ENCODE results near the gene PARD3.

The PARD3 gene

GRCh38 chr10:34092891-34093290, 722.2 kb downstream of the PARD3 start:
- ATAC-seq (replicated peaks) = no peak
- H3K4me1 Mint-ChIP-seq (ENCODE audit: low read depth in 2 of 2) = no peaks in the 10 kb centered on the region
- no peak overlapping the region for H3K27ac Mint-ChIP-seq
- peaks cover 0 to 2% of the 10 kb centered on the region in 2 donors for H3K9me3 Mint-ChIP-seq
- H3K27me3 Mint-ChIP-seq = no peaks in the 10 kb centered on the region
- no peak overlapping the region for H3K4me3 Mint-ChIP-seq
- DNase-seq = no peak
- H3K36me3 Mint-ChIP-seq (ENCODE audit: insufficient read depth) = no peaks in the 10 kb centered on the region

GRCh38 chr10:34091635-34092195, 723.4 kb downstream of the PARD3 start:
- Mint-ChIP-seq H3K9me3 (peaks cover 0 to 4% of the 10 kb centered on the region in 2 donors), H3K4me1 (ENCODE audit: low read depth in 2 of 2) (no peaks in the 10 kb centered on the region), H3K4me3 (no peak overlapping the region), H3K27me3 (no peaks in the 10 kb centered on the region), H3K27ac (no peak overlapping the region), H3K36me3 (ENCODE audit: insufficient read depth) (no peaks in the 10 kb centered on the region)
- ATAC-seq (replicated peaks) = no peak
- no peak for DNase-seq

GRCh38 chr10:34089253-34089652, 725.8 kb downstream of the PARD3 start:
- no peak overlapping the region for H3K27ac Mint-ChIP-seq
- H3K4me3 Mint-ChIP-seq = no peak overlapping the region
- no peaks in the 10 kb centered on the region for H3K36me3 Mint-ChIP-seq (ENCODE audit: insufficient read depth)
- no peaks in the 10 kb centered on the region for H3K27me3 Mint-ChIP-seq
- DNase-seq (no peak), ATAC-seq (replicated peaks) (no peak)
- H3K9me3 Mint-ChIP-seq = peaks cover 0 to 4% of the 10 kb centered on the region in 2 donors
- no peaks in the 10 kb centered on the region for H3K4me1 Mint-ChIP-seq (ENCODE audit: low read depth in 2 of 2)

GRCh38 chr10:34088208-34088794, 726.8 kb downstream of the PARD3 start:
- no peak for ATAC-seq (replicated peaks)
- Mint-ChIP-seq H3K36me3 (ENCODE audit: insufficient read depth) (no peaks in the 10 kb centered on the region), H3K27me3 (no peaks in the 10 kb centered on the region), H3K27ac (no peak overlapping the region), H3K9me3 (peaks cover 0 to 6% of the 10 kb centered on the region in 2 donors), H3K4me1 (ENCODE audit: low read depth in 2 of 2) (no peaks in the 10 kb centered on the region), H3K4me3 (no peak overlapping the region)
- no peak for DNase-seq

GRCh38 chr10:34087095-34087418, 728.0 kb downstream of the PARD3 start:
- ATAC-seq (replicated peaks) (no peak), DNase-seq (no peak)
- no peak overlapping the region for H3K27ac Mint-ChIP-seq
- peaks cover 0 to 6% of the 10 kb centered on the region in 2 donors for H3K9me3 Mint-ChIP-seq
- no peaks in the 10 kb centered on the region for H3K36me3 Mint-ChIP-seq (ENCODE audit: insufficient read depth)
- no peak overlapping the region for H3K4me3 Mint-ChIP-seq
- no peaks in the 10 kb centered on the region for H3K4me1 Mint-ChIP-seq (ENCODE audit: low read depth in 2 of 2)
- no peaks in the 10 kb centered on the region for H3K27me3 Mint-ChIP-seq

- Mint-ChIP-seq H3K4me3 (no peak overlapping the region), H3K27me3 (peaks cover 0 to 7% of the 10 kb centered on the region in 2 donors)
- no peak for ATAC-seq (replicated peaks)
Measured at GRCh38 chr10:34083567-34083966, 731.5 kb downstream of the PARD3 start.

GRCh38 chr10:34081948-34082347, 733.1 kb downstream of the PARD3 start:
- Mint-ChIP-seq H3K4me1 (ENCODE audit: low read depth in 2 of 2) (no peaks in the 10 kb centered on the region), H3K27ac (no peak overlapping the region), H3K4me3 (no peak overlapping the region), H3K27me3 (peaks cover 0 to 7% of the 10 kb centered on the region in 2 donors), H3K9me3 (peaks cover 4 to 7% of the 10 kb centered on the region in 2 donors), H3K36me3 (ENCODE audit: insufficient read depth) (no peaks in the 10 kb centered on the region)
- ATAC-seq (replicated peaks) = no peak
- DNase-seq = no peak

More at GRCh38 chr10:34083567-34083966, 731.5 kb downstream of the PARD3 start:
- peaks cover 6 to 7% of the 10 kb centered on the region in 2 donors for H3K9me3 Mint-ChIP-seq
- no peaks in the 10 kb centered on the region for H3K4me1 Mint-ChIP-seq (ENCODE audit: low read depth in 2 of 2)
- H3K27ac Mint-ChIP-seq = no peak overlapping the region
- H3K36me3 Mint-ChIP-seq (ENCODE audit: insufficient read depth) = no peaks in the 10 kb centered on the region
- no peak for DNase-seq

GRCh38 chr10:34081347-34081743, 733.8 kb downstream of the PARD3 start:
- Mint-ChIP-seq H3K27me3 (peaks cover 0 to 7% of the 10 kb centered on the region in 2 donors), H3K4me1 (ENCODE audit: low read depth in 2 of 2) (no peaks in the 10 kb centered on the region), H3K27ac (no peak overlapping the region), H3K36me3 (ENCODE audit: insufficient read depth) (no peaks in the 10 kb centered on the region), H3K4me3 (no peak overlapping the region), H3K9me3 (peaks cover 4 to 7% of the 10 kb centered on the region in 2 donors)
- DNase-seq = no peak
- no peak for ATAC-seq (replicated peaks)

GRCh38 chr10:34080485-34081346, 734.4 kb downstream of the PARD3 start:
- no peak overlapping the region for H3K4me3 Mint-ChIP-seq
- no peak for DNase-seq
- peaks cover 4 to 7% of the 10 kb centered on the region in 2 donors for H3K9me3 Mint-ChIP-seq
- H3K27me3 Mint-ChIP-seq = peaks cover 0 to 7% of the 10 kb centered on the region in 2 donors
- no peak for ATAC-seq (replicated peaks)
- no peaks in the 10 kb centered on the region for H3K36me3 Mint-ChIP-seq (ENCODE audit: insufficient read depth)
- no peaks in the 10 kb centered on the region for H3K4me1 Mint-ChIP-seq (ENCODE audit: low read depth in 2 of 2)
- H3K27ac Mint-ChIP-seq = no peak overlapping the region

GRCh38 chr10:34079702-34080484, 735.2 kb downstream of the PARD3 start:
- ATAC-seq (replicated peaks) (no peak), DNase-seq (no peak)
- no peak overlapping the region for H3K4me3 Mint-ChIP-seq
- H3K27ac Mint-ChIP-seq = no peak overlapping the region
- peaks cover 0 to 7% of the 10 kb centered on the region in 2 donors for H3K27me3 Mint-ChIP-seq
- H3K36me3 Mint-ChIP-seq (ENCODE audit: insufficient read depth) = no peaks in the 10 kb centered on the region
- peaks cover 4 to 7% of the 10 kb centered on the region in 2 donors for H3K9me3 Mint-ChIP-seq
- H3K4me1 Mint-ChIP-seq (ENCODE audit: low read depth in 2 of 2) = no peaks in the 10 kb centered on the region

GRCh38 chr10:34078745-34079470, 736.2 kb downstream of the PARD3 start:
- H3K9me3 Mint-ChIP-seq = peaks cover 4 to 7% of the 10 kb centered on the region in 2 donors
- DNase-seq = no peak
- no peaks in the 10 kb centered on the region for H3K36me3 Mint-ChIP-seq (ENCODE audit: insufficient read depth)
- H3K27me3 Mint-ChIP-seq = peaks cover 0 to 7% of the 10 kb centered on the region in 2 donors
- no peak overlapping the region for H3K4me3 Mint-ChIP-seq
- H3K4me1 Mint-ChIP-seq (ENCODE audit: low read depth in 2 of 2) = no peaks in the 10 kb centered on the region
- H3K27ac Mint-ChIP-seq = no peak overlapping the region
- no peak for ATAC-seq (replicated peaks)

GRCh38 chr10:34078017-34078744, 736.9 kb downstream of the PARD3 start:
- Mint-ChIP-seq H3K27me3 (peaks cover 0 to 7% of the 10 kb centered on the region in 2 donors), H3K9me3 (peaks cover 2 to 7% of the 10 kb centered on the region in 2 donors), H3K4me1 (ENCODE audit: low read depth in 2 of 2) (no peaks in the 10 kb centered on the region), H3K4me3 (no peak overlapping the region), H3K27ac (no peak overlapping the region), H3K36me3 (ENCODE audit: insufficient read depth) (no peaks in the 10 kb centered on the region)
- DNase-seq (no peak), ATAC-seq (replicated peaks) (no peak)

Data from effector memory CD8-positive, alpha-beta T cell (primary cell).